Neural progenitor cell (in vitro differentiated cells): ENCODE measurements around the gene SHQ1.

ENCODE experiments used
- CTCF ChIP-seq: fragments of 200-600 bp; sonication (generic); IDR thresholded peaks from 2 replicates; pipeline ENCODE4 v1.5.1; 2017; ENCODE audit warnings: antibody characterized with exemption, mild to moderate bottlenecking
- EZH2 ChIP-seq: fragments of 200-600 bp; sonication (generic); IDR thresholded peaks from 2 replicates; pipeline ENCODE4 v1.6.1; 2017; ENCODE audit warnings: antibody characterized with exemption, mild to moderate bottlenecking, moderate library complexity

GRCh38 chr3:72821161-72821781 lies 27.0 kb downstream of the SHQ1 start:
- no peak for TF ChIP-seq CTCF
- no peak for TF ChIP-seq EZH2
